Testis (tissue), 3 donors: Measurements from ENCODE around the gene PRSS12. TPM values are rescaled to one million over a fixed set of nuclear protein-coding genes. Genes with fewer than 3 reads are reported as not detected.
A peak's percentile ranks its signal among the peaks of the same experiment; 100 is the strongest.

Experiments used
- DNase-seq: peaks from one replicate; pipeline ENCODE4 v3.0.0-alpha.2; 2019
- H3K27ac ChIP-seq, 2 donors: fragments of 200-600 bp; sonication (generic); one replicate each; pipeline ENCODE4 v1.5.1; 2019
- H3K27me3 ChIP-seq: fragments of 200-600 bp; sonication (generic); one replicate; pipeline ENCODE4 v1.5.1; 2019
- H3K36me3 ChIP-seq: fragments of 200-600 bp; sonication (generic); one replicate; pipeline ENCODE4 v1.5.1; 2017; ENCODE audit warnings: low read depth; ENCODE audit errors: missing control alignments
- H3K4me1 ChIP-seq: fragments of 200-600 bp; sonication (generic); one replicate; pipeline ENCODE4 v1.5.1; 2019
- H3K4me3 ChIP-seq, 2 donors: fragments of 200-600 bp; sonication (generic); one replicate each; pipeline ENCODE4 v1.5.1; 2017 to 2019
- H3K9me3 ChIP-seq: fragments of 200-600 bp; sonication (generic); one replicate; pipeline ENCODE4 v1.5.1; 2017
- CTCF ChIP-seq, 3 experiments: fragments of 450-650 bp in 2 of 3; fragments of 200-600 bp in 1 of 3; sonication (generic) in 1 of 3; IDR thresholded peaks; one replicate each; pipeline ENCODE4 v1.5.1; 2016 to 2019; ENCODE audit warnings: antibody characterized with exemption in 3 of 3, mild to moderate bottlenecking in 2 of 3, moderate library complexity in 1 of 3
- POLR2A ChIP-seq: fragments of 450-650 bp; IDR thresholded peaks from one replicate; pipeline ENCODE4 v1.6.1; 2017; ENCODE audit warnings: antibody characterized with exemption, mild to moderate bottlenecking, moderate library complexity
- WGBS, 2 donors: methylation state at CpG; one replicate each; pipeline ENCODE4 v1.1.5; 2018; 5-methylcytosine and 5-hydroxymethylcytosine counted together
- intact Hi-C: fragments of 100-400 bp; cut with DNase I; formaldehyde crosslinking; loops from one replicate; pipeline ENCODE4 v1.15.1; 2023; ENCODE audit warnings: low total_unique reads
- polyA plus RNA-seq: library from polyadenylated mRNA; stranded (reverse); fragments of 350-450 nt; fragmentation: Illumina TruSeq; extraction: RNeasy Lipid Tissue Mini Kit (QIAGEN cat#74804); gene quantifications from one replicate; pipeline ENCODE4 v1.2.3, GENCODE V29; 2014; ENCODE audit warnings: low read depth, low replicate concordance; ENCODE audit not compliant: insufficient read depth
- total RNA-seq, 2 donors: library from RNA; depleted of rRNA; stranded (reverse); fragments of >200 nt; gene quantifications; one replicate each; pipeline ENCODE4 v1.2.3, GENCODE V29; 2016

PRSS12 gene
- total and polyA plus RNA-seq, 3 donors from 2014 or later: 33.9 to 65.4 (median 41.5) TPM

- intact Hi-C loops: no loop called here
- WGBS, 2 donors: 68 to 86% methylated on average over 4 of the region's 4 CpGs
- Histone ChIP-seq H3K27ac (no peak overlapping the region), H3K9me3 (no peaks in the 10 kb centered on the region), H3K4me3 (no peak overlapping the region), H3K27me3 (no peaks in the 10 kb centered on the region), H3K36me3 (no peaks in the 10 kb centered on the region), H3K4me1 (peaks cover 5% of the 10 kb centered on the region)
- DNase-seq: no peak
- TF ChIP-seq POLR2A (no peak), CTCF (IDR thresholded peaks at IDR 0.05) (no peak)
Measured at GRCh38 chr4:118282692-118283091, 70.1 kb downstream of the PRSS12 start.

DNA sequence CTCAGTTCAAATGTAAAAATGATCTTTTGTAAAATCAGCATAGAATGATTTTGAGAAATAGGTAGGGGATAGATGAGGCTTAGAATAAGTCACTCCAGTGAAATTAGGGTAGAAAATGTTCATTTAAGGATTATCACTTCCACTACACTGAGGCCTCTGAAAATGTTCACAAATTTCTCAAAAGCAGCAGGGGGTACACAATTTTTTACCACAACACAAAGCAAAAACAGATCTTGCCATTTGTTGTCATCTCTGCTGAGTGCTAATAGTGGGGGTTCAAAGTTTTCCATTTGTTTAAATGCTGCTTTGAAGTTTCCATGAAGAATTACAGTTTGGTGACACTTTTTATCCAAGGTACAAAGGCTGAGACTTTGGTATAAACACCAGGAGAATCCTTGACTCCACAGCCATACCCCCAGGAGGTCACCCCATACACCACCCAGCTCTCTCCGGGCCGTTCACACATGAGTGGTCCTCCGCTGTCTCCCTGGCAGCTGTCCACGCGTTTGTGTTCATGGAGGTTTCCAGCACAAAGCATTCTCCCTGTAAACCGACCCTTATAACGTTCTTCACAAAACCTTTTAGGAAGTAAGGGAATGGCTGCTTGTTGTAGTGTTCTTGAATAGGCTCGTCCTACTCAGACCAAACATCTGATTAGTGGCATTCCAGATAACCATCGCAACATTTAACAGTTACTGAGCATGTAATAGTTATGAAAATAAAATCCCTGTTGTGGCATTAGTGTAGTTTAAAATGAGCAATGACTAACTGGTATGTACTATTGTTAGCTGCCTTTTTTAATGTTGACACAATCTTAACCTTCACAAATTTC lies 71.0 kb downstream of the PRSS12 start:
- Histone ChIP-seq H3K4me3 (no peak overlapping the region), H3K4me1 (peaks cover 5% of the 10 kb centered on the region), H3K27ac (no peak overlapping the region), H3K9me3 (no peaks in the 10 kb centered on the region), H3K27me3 (no peaks in the 10 kb centered on the region), H3K36me3 (no peaks in the 10 kb centered on the region)
- TF ChIP-seq POLR2A (no peak), CTCF (IDR thresholded peaks at IDR 0.05) (no peak)
- 42 to 61% methylated on average over 9 of the region's 9 CpGs for WGBS, 2 donors
- intact Hi-C loops: no loop called here
- DNase-seq: no peak

GRCh38 chr4:118280501-118281218 lies 72.1 kb downstream of the PRSS12 start:
- Histone ChIP-seq H3K27me3 (no peaks in the 10 kb centered on the region), H3K36me3 (no peaks in the 10 kb centered on the region), H3K27ac (no peak overlapping the region), H3K9me3 (no peaks in the 10 kb centered on the region), H3K4me3 (no peak overlapping the region), H3K4me1 (peaks cover 5% of the 10 kb centered on the region)
- TF ChIP-seq POLR2A: no peak
- TF ChIP-seq CTCF (IDR thresholded peaks at IDR 0.05): peak in 2 of 3 experiments; percentile 50 to 51
- 23 to 35% methylated on average over 2 of the region's 2 CpGs for WGBS, 2 donors
- intact Hi-C loops: no loop called here
- DNase-seq: peak; percentile 72

- intact Hi-C loops: no loop called here
- H3K9me3 ChIP-seq: no peaks in the 10 kb centered on the region
- H3K27ac ChIP-seq: peak overlapping the region in 1 of 2 donors; percentile 95
- H3K27me3 ChIP-seq: no peaks in the 10 kb centered on the region
- H3K4me1 ChIP-seq: peaks cover 5% of the 10 kb centered on the region
- H3K4me3 ChIP-seq: peak overlapping the region; percentile 81 to 84
- DNase-seq: no peak
- 20 to 35% methylated on average over 2 of the region's 2 CpGs for WGBS, 2 donors
- no peaks in the 10 kb centered on the region for H3K36me3 ChIP-seq
- no peak for TF ChIP-seq POLR2A
- no peak for TF ChIP-seq CTCF (IDR thresholded peaks at IDR 0.05)
Measured at GRCh38 chr4:118279920-118280432, 72.8 kb downstream of the PRSS12 start.
